ENCODE data around the gene ZDHHC1. TPM values are rescaled to one million over a fixed set of nuclear protein-coding genes. Genes with fewer than 3 reads are reported as not detected.
"Not testable (repeated sequence)": the region's sequence is repeated elsewhere in the genome, so short reads cannot be mapped to it uniquely, and the experiment has no call there.

The ZDHHC1 gene
- total and polyA plus RNA-seq, 3 donors from 2014 or later: 26.7 to 62.7 (median 62.0) TPM

DNA sequence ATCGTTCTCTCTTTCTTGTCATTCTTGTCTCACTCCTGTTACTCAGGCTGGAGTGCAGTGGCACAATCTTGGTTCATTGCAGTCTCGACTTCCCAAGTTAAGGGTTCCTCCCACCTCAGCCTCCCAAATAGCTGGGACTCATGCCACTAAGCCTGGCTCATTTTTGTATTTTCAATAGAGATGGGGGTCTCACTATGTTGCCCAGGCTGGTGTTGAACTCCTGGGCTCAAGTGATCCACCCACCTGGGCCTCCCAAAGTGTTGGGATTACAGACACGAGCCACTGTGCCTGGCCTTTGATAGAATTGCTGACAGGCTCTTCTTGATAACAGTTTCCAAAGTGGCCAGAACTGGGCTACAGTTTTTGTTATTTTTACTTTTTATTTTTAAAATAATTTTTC is 55.2 kb downstream of the ZDHHC1 start:
- no peak for TF ChIP-seq POLR2A (IDR thresholded peaks at IDR 0.05)
- TF ChIP-seq, protein P1, sequence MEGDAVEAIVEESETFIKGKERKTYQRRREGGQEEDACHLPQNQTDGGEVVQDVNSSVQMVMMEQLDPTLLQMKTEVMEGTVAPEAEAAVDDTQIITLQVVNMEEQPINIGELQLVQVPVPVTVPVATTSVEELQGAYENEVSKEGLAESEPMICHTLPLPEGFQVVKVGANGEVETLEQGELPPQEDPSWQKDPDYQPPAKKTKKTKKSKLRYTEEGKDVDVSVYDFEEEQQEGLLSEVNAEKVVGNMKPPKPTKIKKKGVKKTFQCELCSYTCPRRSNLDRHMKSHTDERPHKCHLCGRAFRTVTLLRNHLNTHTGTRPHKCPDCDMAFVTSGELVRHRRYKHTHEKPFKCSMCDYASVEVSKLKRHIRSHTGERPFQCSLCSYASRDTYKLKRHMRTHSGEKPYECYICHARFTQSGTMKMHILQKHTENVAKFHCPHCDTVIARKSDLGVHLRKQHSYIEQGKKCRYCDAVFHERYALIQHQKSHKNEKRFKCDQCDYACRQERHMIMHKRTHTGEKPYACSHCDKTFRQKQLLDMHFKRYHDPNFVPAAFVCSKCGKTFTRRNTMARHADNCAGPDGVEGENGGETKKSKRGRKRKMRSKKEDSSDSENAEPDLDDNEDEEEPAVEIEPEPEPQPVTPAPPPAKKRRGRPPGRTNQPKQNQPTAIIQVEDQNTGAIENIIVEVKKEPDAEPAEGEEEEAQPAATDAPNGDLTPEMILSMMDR (IDR thresholded peaks at IDR 0.05): no peak
- no peak for DNase-seq
- Histone ChIP-seq H3K27ac (no peak overlapping the region), H3K36me3 (ENCODE audit: low read depth, missing control alignments) (no peaks in the 10 kb centered on the region), H3K4me3 (no peak overlapping the region), H3K4me1 (no peaks in the 10 kb centered on the region), H3K9me3 (no peaks in the 10 kb centered on the region), H3K27me3 (no peaks in the 10 kb centered on the region)
- intact Hi-C loops (cut with DNase I; ENCODE audit: low total_unique reads): no loop called here
- 58 to 76% methylated on average over 3 of the region's 3 CpGs for WGBS, 2 donors

DNA sequence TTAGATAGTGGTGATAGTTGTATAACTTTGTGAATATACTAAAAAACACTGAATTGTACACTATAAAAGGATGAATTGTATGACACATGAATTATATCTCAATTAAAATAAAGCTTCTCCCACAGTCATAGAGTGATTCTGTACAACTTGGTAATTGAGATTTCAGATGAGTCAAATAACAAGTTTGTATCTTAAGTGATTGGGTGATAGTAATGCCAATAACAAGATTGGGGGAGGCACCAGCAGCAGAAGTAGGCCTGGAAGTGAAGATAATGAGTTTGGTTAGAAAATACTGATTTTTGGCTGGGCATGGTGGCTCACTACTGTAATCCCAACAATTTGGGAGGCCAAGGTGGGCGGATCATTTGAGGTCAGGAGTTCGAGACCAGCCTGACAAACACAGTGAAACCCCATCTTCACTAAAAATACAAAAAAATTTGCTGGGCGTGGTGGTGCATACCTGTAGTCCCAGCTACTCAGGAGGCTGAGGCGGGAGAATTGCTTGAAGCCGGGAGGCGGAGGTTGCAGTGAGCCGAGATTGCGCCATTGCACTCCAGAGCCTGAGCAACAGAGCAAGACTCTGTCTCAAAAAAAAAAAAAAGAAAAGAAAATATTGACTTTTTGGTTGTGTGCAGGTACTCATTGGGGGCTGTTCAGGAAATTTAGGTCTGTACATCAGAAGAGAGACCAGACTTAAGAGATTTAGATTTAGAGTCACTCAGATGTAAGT is 56.6 kb downstream of the ZDHHC1 start:
- H3K36me3 ChIP-seq (ENCODE audit: low read depth, missing control alignments); H3K9me3 ChIP-seq; intact Hi-C loops (cut with DNase I; ENCODE audit: low total_unique reads); DNase-seq; H3K4me1 ChIP-seq; H3K27me3 ChIP-seq; H3K27ac ChIP-seq; H3K4me3 ChIP-seq: not testable (repeated sequence)
- 95 to 96% methylated on average over 8 of the region's 8 CpGs for WGBS, 2 donors

DNA sequence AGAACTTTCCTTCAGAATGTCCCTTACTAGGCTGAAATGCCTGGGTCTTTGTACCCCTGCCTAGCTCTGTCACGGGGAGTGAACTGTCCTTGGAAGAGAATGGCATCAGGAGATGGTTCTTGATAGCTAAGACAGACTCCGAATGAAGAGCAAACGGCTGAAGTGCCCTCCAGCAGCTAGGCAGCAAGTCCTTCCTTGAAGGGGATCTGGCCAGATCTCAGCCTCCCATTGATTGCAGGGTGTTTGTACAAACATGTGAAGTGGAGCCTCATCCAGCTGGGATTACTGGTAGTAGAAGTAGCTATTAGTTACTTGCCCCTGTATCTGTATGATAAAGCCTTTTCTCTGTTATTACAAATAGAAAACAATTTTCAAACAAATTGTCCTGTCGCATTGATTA is 58.7 kb downstream of the ZDHHC1 start:
- DNase-seq: no peak
- intact Hi-C loops (cut with DNase I; ENCODE audit: low total_unique reads): no loop called here
- 60 to 63% methylated on average over 4 of the region's 4 CpGs for WGBS, 2 donors

DNA sequence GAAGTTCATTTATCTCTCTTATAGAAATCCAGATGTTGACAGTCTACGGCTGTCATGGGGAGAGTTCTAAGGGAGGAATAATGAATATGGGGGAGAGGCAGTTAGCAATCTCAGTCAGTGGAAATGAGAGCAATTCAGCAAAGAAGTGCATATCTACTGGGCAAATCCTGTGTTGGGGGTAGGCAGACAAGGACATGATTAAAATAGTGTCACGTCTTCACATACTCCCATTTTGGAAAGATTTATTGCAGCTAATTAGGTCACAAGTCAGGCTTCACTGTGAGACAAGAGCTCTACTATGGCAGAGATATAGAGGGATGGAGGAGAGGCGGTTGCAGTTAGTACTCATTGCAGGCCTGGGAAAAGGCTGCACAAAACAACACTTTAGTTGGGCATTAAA is 59.9 kb downstream of the ZDHHC1 start:
- DNase-seq: no peak
- H3K9me3 ChIP-seq: no peaks in the 10 kb centered on the region
- no peaks in the 10 kb centered on the region for H3K36me3 ChIP-seq (ENCODE audit: low read depth, missing control alignments)
- 67 to 82% methylated on average over 3 of the region's 3 CpGs for WGBS, 2 donors
- intact Hi-C loops (cut with DNase I; ENCODE audit: low total_unique reads): no loop called here
- H3K4me1 ChIP-seq: no peaks in the 10 kb centered on the region
- no peak overlapping the region for H3K27ac ChIP-seq
- no peak overlapping the region for H3K4me3 ChIP-seq
- TF ChIP-seq, protein P1 (IDR thresholded peaks at IDR 0.05): no peak
- TF ChIP-seq POLR2A (IDR thresholded peaks at IDR 0.05): no peak
- H3K27me3 ChIP-seq: no peaks in the 10 kb centered on the region

More for the DNA sequence above, 58.7 kb downstream of the ZDHHC1 start:
- Histone ChIP-seq H3K27ac (no peak overlapping the region), H3K4me3 (no peak overlapping the region), H3K4me1 (no peaks in the 10 kb centered on the region), H3K9me3 (no peaks in the 10 kb centered on the region), H3K36me3 (ENCODE audit: low read depth, missing control alignments) (no peaks in the 10 kb centered on the region), H3K27me3 (no peaks in the 10 kb centered on the region)
- TF ChIP-seq, protein P1 (IDR thresholded peaks at IDR 0.05): no peak
- TF ChIP-seq POLR2A (IDR thresholded peaks at IDR 0.05): no peak

DNA sequence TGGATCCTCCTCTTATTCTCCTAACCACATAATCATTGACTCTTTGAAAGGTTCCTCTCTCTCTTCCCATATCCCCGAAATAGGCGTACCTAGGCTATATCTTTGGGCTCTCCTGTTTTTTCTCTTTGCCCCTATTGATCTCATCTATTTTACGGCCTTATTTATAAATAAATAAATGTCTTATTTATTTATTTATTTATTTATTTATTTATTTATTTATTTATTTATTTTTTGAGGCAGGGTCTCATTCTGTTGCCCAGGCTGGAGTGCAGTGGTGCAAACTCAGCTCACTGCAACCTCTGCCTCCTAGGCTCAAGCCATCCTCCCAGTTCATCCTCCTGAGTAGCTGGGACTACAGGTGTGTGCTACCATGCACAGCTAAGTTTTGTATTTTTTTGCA is 63.8 kb downstream of the ZDHHC1 start:
- H3K9me3 ChIP-seq; H3K4me1 ChIP-seq; intact Hi-C loops (cut with DNase I; ENCODE audit: low total_unique reads); H3K27me3 ChIP-seq; DNase-seq; H3K4me3 ChIP-seq; H3K36me3 ChIP-seq (ENCODE audit: low read depth, missing control alignments); H3K27ac ChIP-seq: not testable (repeated sequence)
- WGBS, 2 donors: 93 to 98% methylated on average over 3 of the region's 3 CpGs

DNA sequence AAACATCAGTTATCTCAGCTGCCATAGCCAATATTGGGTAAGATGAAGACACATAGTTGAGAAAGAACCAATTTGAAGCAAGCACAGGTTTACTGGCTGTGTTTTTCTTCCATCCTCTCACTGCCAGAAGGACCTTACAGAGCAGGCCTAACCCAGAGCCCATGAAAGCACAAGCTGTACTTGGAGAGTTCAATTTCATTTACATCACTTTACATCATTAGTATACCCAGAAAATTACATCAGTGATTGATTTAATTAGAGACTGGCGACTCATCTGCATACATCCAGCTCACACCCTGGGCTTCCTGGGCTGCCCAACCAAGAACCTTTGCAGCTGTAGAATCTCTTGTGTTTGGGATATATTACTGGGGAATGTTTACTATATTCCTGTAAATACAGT is 66.0 kb downstream of the ZDHHC1 start:
- TF ChIP-seq, protein P1 (IDR thresholded peaks at IDR 0.05): no peak
- no peak for TF ChIP-seq POLR2A (IDR thresholded peaks at IDR 0.05)
- no peaks in the 10 kb centered on the region for H3K9me3 ChIP-seq
- no peak overlapping the region for H3K27ac ChIP-seq
- H3K27me3 ChIP-seq: no peaks in the 10 kb centered on the region
- 83 to 85% methylated on average over 1 of the region's 1 CpG for WGBS, 2 donors
- H3K4me1 ChIP-seq: no peaks in the 10 kb centered on the region
- DNase-seq: no peak
- H3K4me3 ChIP-seq: no peak overlapping the region
- intact Hi-C loops (cut with DNase I; ENCODE audit: low total_unique reads): no loop called here
- no peaks in the 10 kb centered on the region for H3K36me3 ChIP-seq (ENCODE audit: low read depth, missing control alignments)

Data from testis (tissue), 3 donors.